Left ventricle myocardium superior (tissue), 1 donor: ENCODE results near the gene KCNB1. TPM values are rescaled to one million over a fixed set of nuclear protein-coding genes. Genes with fewer than 3 reads are reported as not detected.

Source experiments
- ATAC-seq: fragments of 200-7000 bp; cut with Tn5 transposase; one replicate; pipeline ENCODE4 v1.9.1; 2020; ENCODE audit warnings: mild to moderate bottlenecking, moderate library complexity
- DNase-seq: peaks from one replicate; pipeline ENCODE4 v3.0.0-alpha.2; 2020
- intact Hi-C: fragments of 100-400 bp; cut with micrococcal nuclease; formaldehyde crosslinking; loops from one replicate; pipeline ENCODE4 v1.11.0; 2022
- total RNA-seq: library from RNA; stranded (reverse); fragmentation: NEBNext Ultra II Directional; extraction: Animal tissue kit (Norgen Biotek cat#: 25700); gene quantifications from one replicate; pipeline ENCODE4 v1.2.1, GENCODE V29; 2021
- donor health status: DM: no; HTN: yes; CAD: no; lungs with severe emphysema.

Gene KCNB1
- total RNA-seq, 1 donor from 2014 or later = 1.9 TPM

GRCh38 chr20:49505518-49505917 lies 23.1 kb upstream of the KCNB1 start:
- ATAC-seq = peak; percentile 9

GRCh38 chr20:49503176-49503575 lies 20.7 kb upstream of the KCNB1 start:
- DNase-seq (no peak), ATAC-seq (no peak)
- intact Hi-C loops = loop anchor here (10.0 kb wide), 1 partner anchor 168 kb away; no protein-coding TSS in a partner anchor

More at GRCh38 chr20:49505518-49505917, 23.1 kb upstream of the KCNB1 start:
- no peak for DNase-seq
- intact Hi-C loops = loop anchor here (10.0 kb wide), 1 partner anchor 171 kb away; no protein-coding TSS in a partner anchor

- ATAC-seq = peak; percentile 27
- intact Hi-C loops = loop anchor here (10.0 kb wide), 1 partner anchor 167 kb away; no protein-coding TSS in a partner anchor
- DNase-seq = no peak
Measured at GRCh38 chr20:49501917-49502316, 19.4 kb upstream of the KCNB1 start.

GRCh38 chr20:49497398-49497669 lies 14.9 kb upstream of the KCNB1 start:
- DNase-seq (no peak), ATAC-seq (no peak)
- intact Hi-C loops = no loop called here

GRCh38 chr20:49496553-49497397 lies 14.3 kb upstream of the KCNB1 start:
- DNase-seq (no peak), ATAC-seq (no peak)
- intact Hi-C loops = no loop called here

- ATAC-seq (no peak), DNase-seq (no peak)
- intact Hi-C loops = no loop called here
Measured at GRCh38 chr20:49496043-49496442, 13.6 kb upstream of the KCNB1 start.

- intact Hi-C loops = no loop called here
- DNase-seq = no peak
- ATAC-seq = no peak
Measured at GRCh38 chr20:49490689-49491088, 8.2 kb upstream of the KCNB1 start.

- intact Hi-C loops = loop anchor here (10.0 kb wide), 1 partner anchor 105 kb away; no protein-coding TSS in a partner anchor
- no peak for DNase-seq
- ATAC-seq = no peak
Measured at GRCh38 chr20:49489688-49490087, 7.2 kb upstream of the KCNB1 start.

- DNase-seq (no peak), ATAC-seq (no peak)
- intact Hi-C loops = loop anchor here (10.0 kb wide), 1 partner anchor 101 kb away; no protein-coding TSS in a partner anchor
Measured at GRCh38 chr20:49486064-49486463, 3.6 kb upstream of the KCNB1 start.

- DNase-seq = no peak
- no peak for ATAC-seq
- intact Hi-C loops = loop anchor here (10.0 kb wide), 1 partner anchor 101 kb away; no protein-coding TSS in a partner anchor
Measured at GRCh38 chr20:49485563-49485962, 3.1 kb upstream of the KCNB1 start.

GRCh38 chr20:49484180-49485140 lies 2.0 kb upstream of the KCNB1 start:
- DNase-seq (peak; percentile 89), ATAC-seq (peak; percentile 92)
- intact Hi-C loops = loop anchor here (10.0 kb wide), 1 partner anchor 100 kb away; no protein-coding TSS in a partner anchor

GRCh38 chr20:49483696-49484123 lies 1.2 kb upstream of the KCNB1 start:
- DNase-seq = no peak
- intact Hi-C loops = loop anchor here (10.0 kb wide), 1 partner anchor 99 kb away; no protein-coding TSS in a partner anchor
- no peak for ATAC-seq

GRCh38 chr20:49483018-49483695 lies 689 bp upstream of the KCNB1 start:
- intact Hi-C loops = loop anchor here (10.0 kb wide), 1 partner anchor 98 kb away; no protein-coding TSS in a partner anchor
- DNase-seq (no peak), ATAC-seq (no peak)

- DNase-seq = no peak
- intact Hi-C loops = loop anchor here (10.0 kb wide), 1 partner anchor 97 kb away; no protein-coding TSS in a partner anchor
Measured at GRCh38 chr20:49482173-49482572, 295 bp downstream of the KCNB1 start.

GRCh38 chr20:49481116-49481515 lies 1.4 kb downstream of the KCNB1 start:
- no peak for ATAC-seq
- DNase-seq = no peak
- intact Hi-C loops = loop anchor here (10.0 kb wide), 1 partner anchor 96 kb away; no protein-coding TSS in a partner anchor

More at GRCh38 chr20:49482173-49482572, 295 bp downstream of the KCNB1 start:
- ATAC-seq = no peak

GRCh38 chr20:49480236-49480635 lies 2.2 kb downstream of the KCNB1 start:
- no peak for DNase-seq
- intact Hi-C loops = loop anchor here (10.0 kb wide), 1 partner anchor 95 kb away; no protein-coding TSS in a partner anchor
- no peak for ATAC-seq

- ATAC-seq = no peak
- no peak for DNase-seq
- intact Hi-C loops = loop anchor here (10.0 kb wide), 1 partner anchor 95 kb away; no protein-coding TSS in a partner anchor
Measured at GRCh38 chr20:49479785-49480184, 2.7 kb downstream of the KCNB1 start.
